Measurements from ENCODE around the gene SOAT1. TPM values are rescaled to one million over a fixed set of nuclear protein-coding genes. Genes with fewer than 3 reads are reported as not detected.
"Not testable (repeated sequence)": the region's sequence is repeated elsewhere in the genome, so short reads cannot be mapped to it uniquely, and the experiment has no call there.

The SOAT1 gene
- total RNA-seq (2014; rRNA removed; shearing (Covaris generic)): 26.6 and 35.9 TPM in 2 replicates

DNA sequence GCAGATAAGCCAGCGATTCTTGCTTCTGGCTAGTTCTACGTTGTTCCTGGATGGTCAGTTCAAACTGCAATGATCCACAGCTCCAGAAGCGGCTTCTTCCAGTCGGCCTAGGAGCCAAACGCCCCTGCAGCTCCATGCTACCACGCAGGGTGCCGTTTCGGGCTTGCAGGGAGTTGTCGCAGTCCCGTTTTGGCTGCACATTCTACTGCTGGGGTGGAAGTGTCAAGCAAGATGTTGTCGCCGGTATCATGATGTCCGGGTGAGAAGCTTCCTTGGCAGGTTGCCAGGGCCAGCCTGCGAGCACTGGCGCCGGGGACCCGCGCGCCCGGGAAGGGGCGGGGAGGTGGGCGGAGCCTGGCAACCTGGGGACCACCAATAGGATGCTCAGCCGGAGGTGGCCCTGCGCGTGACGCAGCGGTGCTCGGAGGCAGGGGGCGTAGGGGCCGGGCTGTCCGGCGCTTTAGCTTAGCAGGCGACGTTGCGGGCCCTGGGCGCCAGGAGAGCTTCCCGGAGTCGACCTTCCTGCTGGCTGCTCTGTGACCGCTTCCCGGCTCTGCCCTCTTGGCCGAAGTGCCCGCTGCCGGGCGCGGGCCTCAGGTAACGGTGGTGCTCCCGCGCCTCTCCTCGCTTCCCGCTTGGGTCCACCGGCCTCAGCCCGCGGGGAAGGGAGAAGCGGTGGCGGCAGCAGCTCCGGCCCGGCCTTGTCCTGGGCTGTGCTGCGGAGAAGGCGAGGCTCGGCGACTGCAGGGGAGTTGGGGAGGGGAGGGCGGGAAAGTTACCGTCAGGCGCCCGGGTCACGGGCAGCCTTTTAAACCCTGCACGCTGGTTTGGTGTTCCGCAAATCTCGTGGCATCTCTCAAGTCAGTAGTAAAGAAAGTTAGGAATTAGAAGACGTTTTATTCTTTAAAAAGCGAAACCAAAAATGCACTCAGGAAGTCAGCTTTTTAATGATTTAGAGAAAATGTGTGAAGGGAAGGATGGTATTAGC is at the start of gene SOAT1:
Gene SOAT1 (plus strand): TSS at position 458 of the 988 bp plus-strand sequence. CDS start 8,888 bp downstream, outside the sequence.
- DNase-seq (ENCODE audit: low read depth): peak; percentile 91

DNA sequence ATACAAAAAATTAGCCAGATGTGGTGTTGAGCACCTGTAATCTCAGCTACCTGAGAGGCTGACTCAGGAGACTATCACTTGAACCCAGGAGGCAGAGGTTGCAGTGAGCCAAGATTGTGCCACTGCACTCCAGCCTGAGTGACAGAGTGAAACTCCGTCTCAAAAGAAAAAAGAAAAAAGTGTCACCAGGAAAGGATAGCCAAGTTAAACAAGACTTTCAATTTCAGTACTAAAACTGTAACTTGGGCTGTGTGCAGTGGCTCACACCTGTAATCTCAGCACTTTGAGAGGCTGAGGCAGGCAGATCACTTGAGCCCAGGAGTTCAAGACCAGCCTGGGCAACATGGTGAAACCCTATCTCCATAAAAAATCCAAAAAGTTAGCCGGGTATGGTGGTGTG is 48.2 kb upstream of the SOAT1 start:
- not testable (repeated sequence) for DNase-seq (ENCODE audit: low read depth)

DNA sequence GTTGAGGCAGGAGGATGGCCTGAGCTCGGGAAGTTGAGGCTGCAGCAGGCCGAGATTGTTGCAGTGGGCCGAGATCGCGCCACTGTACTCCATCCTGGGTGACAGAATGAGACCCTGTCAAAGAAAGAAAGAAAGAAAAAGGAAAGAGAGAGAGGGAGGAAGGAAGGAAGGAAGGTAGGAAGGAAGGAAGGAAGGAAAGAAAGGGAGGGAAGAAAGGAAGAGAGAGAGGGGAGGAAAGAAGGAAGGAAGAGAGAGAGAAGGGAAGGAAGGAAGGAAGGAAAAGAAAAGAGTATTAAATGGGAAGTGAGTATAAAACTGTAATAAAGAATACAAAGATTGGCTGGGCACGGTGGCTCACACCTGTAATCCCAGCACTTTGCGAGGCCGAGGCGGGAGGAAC is 45.7 kb upstream of the SOAT1 start:
- DNase-seq (ENCODE audit: low read depth): no peak

DNA sequence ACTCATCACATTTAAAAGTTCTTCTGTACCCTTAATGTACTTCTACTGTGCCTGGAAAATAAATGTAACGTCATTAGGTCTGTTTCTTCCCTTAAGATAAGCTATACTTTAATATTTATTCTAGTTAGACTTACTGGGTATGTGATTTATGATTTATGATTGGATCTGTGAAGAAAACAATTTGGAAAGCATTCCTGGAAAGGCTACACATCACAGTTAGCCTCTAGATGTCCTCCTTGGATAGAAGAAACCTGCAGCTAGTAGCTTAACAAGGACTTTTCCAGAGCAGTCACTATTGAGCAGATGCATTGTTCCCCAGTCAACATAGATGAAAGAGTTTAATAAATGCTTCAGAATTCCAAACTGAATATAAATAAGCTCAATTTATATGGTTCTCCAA is 41.9 kb upstream of the SOAT1 start:
- peak; percentile 51 for DNase-seq (ENCODE audit: low read depth)

DNA sequence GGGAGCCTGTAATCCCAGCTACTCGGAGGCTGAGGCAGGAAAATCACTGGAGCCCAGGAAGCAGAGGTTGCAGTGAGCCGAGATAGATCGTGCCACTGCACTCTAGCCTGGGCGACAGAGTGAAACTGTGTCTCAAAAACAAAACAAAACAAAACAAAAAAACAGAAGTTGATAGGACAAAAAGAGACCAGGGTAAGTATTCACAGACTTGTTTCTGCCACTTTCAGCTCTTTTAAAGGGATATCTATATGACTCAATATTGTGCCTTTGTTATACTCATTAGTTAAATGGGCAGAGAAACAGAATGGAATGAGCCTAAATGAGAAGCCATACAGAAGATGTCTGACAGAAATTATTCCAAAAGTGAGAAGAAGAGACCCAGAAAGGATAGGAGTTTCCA is 41.0 kb upstream of the SOAT1 start:
- no peak for DNase-seq (ENCODE audit: low read depth)

DNA sequence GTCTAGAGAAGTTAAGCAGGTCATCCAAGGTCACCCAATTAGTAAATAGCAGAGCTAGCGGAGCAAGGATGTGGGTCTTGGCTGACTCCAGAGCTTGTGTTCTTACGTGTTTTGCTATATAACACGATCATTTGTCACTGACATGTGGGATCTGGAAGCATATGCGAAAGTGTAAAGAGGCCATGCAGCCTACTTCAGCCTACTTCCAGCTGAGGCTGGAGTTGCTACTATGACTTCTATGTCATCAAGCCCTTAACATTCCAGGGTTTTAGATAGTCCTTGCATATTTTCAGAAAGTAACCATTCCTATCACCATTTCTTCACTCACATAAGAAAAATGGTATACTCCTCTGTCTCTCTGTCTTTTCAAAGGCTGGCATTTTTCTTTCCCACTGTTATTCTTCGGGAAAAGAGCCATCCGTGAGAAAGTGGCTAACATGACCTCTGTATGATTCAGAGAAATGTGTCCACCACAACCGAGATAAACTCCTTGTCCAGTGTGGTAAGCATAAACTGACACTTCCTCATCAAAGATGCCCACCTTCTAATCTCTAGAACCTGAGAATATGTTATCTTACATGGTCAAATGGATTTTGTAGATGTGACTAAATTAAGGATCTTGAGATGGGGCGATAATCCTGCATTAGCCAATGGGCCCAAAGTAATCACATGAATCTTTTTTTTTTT is 40.2 kb upstream of the SOAT1 start:
- DNase-seq (ENCODE audit: low read depth): peak; percentile 62

DNA sequence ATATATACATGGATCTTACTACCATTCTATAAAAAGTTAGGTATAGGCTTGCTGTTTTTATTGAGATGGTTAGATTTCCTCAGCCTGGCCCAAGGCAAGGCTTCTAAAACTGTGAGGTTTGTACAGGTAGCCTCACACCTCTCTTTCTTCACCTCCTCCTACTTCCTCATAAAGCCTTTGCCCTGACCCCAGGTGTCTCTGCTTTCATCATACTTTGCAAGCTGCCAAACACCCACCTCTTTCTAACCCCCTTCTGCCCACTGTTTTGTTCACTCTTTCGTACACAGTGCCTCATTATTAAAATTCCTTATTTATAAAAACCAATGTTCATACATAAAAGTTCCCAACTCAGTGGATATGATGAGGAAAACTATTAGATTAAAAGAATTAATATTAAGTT is 31.4 kb upstream of the SOAT1 start:
- DNase-seq (ENCODE audit: low read depth): no peak

DNA sequence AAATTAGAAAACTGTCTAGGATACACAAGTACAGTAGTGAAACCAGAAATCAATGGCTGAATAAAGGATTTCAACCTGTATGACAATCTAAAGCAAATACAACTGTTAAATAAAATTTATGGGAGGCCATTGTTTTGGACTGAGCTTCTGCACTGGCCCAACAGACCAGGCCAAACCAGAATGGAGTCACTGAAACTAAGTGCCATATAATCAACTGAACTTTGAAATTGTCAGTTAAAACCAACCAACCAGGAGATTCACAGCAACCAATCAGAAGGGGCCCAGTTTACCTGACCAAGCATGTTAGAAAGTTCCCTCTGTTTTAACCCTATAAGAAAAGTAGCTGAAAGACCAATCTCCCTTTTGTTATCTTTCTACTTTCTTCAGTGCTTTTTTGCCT is 30.5 kb upstream of the SOAT1 start:
- no peak for DNase-seq (ENCODE audit: low read depth)

DNA sequence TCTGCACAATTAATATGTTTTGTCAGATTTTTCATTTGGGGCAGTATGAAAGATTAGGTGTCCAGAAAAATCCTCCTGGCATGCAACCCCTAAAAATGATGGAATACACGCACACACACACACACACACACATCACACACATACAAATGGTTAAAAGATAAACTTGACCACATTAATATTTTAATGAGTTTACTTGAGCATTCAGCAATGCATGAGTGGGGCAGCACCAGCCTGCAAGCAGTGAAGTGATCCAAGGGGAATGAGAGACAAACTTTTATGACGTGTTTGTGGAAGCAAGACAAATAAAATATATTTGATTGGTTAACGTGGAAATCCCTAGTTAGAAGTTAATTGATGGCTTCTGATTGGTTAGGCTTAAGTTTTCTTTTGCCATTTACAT is 29.1 kb upstream of the SOAT1 start:
- DNase-seq (ENCODE audit: low read depth): no peak

DNA sequence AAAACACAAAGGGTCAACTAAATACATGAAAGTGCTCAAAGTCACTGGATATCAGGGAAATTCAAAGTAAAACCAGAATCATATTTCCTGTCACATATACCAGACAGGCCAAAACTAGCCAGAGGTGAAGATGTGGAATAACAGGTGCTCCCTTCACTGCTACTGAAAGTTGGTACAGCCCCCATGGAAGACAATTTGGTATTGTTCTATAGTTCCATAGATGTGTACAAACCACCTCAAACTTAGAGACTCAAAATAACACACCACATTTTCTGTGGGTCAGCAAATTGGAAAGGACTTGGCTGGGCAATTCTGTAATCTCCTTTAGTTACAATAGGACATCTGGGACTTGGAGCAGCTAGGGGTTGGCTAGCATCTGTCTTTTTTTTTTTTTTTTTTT is 24.5 kb upstream of the SOAT1 start:
- no peak for DNase-seq (ENCODE audit: low read depth)

DNA sequence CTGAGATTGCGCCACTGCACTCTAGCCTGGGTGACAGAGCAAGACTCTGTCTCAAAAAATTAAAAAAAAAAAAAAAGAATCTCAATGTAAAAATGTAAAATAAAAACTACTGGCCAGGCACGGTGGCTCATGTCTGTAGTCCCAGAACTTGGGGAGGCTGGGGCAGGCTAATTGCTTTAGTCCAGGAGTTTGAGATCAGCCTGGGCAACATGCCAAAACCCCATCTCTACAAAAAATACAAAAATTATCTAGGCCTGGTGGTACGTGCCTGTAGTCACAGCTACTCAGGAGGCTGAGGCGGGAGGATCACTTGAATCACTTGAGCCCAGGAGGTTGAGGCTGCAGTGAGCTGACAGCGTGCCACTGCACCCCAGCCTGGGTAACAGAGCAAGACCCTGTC is 19.2 kb upstream of the SOAT1 start:
- DNase-seq (ENCODE audit: low read depth): not testable (repeated sequence)

DNA sequence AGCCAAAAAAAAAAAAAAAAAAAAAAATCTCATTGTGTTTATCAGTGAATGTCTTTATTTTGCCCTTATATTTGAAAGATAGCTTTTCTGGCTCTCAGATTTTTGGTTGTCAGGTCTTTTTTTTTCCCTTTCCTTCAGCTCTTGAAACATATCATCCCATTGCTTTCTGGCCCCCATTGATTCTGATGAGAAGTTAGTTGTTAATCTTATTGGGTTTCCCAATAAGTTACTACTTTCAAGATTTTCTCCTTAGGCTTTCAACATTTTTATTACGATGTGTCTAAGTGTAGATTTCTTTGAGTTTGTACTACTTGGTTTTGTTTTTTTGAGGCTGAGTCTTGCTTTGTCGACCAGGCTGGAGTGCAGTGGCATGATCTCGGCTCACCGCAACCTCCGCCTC is 14.7 kb upstream of the SOAT1 start:
- no peak for DNase-seq (ENCODE audit: low read depth)

DNA sequence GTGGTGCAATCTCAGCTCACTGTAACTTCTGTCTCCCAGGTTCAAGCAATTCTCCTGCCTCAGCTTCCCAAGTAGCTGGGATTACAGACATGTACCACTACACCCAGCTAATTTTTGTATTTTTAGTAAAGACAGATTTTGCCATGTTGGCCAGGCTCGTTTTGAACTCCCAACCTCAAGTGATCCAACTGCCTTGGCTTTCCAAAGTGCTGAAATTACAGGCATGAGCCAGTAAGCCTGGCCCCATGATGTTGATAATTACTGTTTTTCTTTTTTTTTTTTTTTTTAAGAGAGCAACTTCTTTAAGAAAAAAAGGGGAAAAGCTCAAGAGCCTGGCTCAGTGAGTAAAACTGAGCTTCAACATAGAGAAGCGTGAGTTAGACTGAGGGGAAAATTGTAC is 9.6 kb upstream of the SOAT1 start:
- DNase-seq (ENCODE audit: low read depth): no peak

DNA sequence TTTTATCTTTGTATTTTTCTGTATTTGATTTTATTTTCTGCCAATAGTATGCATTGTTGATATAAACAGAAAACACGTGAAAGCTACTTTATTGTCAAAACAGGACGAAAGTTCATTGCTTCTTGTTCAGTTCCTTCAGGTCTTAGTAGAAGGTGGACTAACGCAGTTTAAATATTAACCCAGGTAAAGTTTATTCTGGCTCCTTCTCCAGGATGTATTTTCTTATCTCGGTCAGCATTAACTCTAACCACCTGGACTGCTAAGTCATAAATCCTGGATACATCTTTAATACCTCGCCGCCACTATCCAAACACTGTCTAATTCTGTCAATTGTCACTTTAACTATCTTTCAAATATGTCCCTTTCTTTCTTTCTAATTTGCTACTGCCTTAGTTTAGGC is 5.7 kb upstream of the SOAT1 start:
- no peak for DNase-seq (ENCODE audit: low read depth)

DNA sequence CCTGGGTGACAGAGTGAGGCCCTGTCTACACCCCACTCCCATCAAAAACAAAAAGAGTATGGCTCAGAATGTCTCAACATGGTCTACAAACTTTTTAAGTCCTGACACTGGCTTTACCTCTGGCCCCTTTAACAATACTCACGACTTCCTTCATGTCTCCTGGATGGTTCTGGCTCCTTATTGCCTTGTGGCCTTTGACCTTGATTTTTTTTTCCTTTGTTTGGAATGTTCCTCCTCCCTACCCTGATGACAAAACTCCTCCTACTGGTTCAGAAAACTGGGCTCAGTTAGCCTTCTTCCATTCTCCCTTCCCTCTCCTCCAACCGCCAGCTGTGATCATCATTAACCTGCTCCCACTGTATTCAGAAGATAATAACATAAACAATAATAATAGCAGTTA is 4.6 kb upstream of the SOAT1 start:
- no peak for DNase-seq (ENCODE audit: low read depth)

DNA sequence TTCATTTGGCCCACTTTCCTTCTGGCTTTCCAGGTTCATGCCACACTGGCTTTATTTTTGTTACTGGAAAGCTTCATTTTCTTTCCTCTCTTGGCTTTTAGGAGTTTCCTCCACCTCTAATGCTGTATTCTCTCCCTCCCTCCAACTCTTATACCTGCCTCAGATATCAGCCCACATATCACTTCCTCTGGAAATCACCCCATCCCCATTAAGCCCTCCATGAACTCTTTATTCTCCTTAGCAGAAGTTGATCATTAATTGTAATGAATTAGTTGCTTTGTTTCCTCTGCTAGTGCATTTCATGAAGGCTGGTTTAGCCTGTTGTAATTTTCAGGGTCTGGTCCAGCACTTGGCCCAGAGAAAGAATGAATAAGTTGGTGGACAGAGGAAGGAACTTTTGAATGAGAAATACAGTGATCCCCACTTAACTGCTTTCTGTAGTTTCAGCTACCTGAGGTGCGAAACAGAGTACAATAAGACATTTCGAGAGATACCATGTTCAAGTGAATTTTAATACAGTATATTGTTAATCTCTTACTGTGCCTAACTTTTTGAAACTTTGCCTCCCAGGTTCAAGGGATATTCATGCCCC is 1.7 kb downstream of the SOAT1 start:
- no peak for DNase-seq (ENCODE audit: low read depth)

DNA sequence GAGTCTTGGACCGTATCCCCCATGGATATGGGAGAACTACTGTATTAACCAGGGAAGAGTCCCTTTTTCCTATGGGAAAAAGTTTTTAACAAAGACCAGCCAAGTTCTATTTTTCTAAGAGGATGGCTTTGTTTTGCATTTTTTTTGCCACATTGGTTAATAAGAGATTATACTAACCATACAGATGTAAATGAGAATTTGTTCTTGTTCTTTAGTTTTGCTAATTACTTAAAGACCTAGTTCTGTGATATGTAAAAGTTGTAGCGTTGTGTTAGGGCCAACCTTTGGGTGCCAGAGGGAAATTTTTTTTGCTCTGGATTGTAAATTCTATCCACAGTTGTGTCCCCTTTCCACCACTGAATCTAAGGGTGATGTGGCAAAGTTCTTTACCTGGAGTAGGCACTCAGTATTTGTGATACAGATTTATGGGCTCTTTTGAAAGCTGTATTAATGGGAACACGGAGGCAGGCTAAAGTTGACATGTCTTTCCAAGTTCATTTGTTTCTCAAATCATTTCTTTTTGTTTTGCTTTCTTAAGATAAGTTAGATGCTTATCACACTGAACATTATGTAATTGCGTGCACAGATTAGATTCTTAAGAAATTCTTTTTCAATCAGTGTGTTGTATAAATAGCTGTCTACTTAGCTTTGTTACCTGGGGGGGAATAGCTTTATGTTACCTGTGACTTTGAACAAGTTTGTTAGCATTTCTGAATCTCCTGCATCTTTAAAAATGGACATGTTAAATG is 2.9 kb downstream of the SOAT1 start:
- DNase-seq (ENCODE audit: low read depth): no peak

DNA sequence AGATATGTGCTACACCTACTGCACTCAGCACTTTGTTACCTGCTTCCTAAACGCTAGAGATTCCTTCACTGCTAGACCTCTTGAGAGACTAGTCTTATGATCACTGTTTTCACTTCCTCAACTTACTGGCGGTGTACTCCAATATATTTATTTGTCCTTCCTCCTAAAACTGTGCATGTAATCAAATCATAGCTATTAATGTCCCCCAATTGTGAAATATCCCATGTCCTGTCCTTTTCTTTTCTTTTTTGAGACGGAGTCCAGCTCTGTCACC is 3.4 kb downstream of the SOAT1 start:
- DNase-seq (ENCODE audit: low read depth): no peak

DNA sequence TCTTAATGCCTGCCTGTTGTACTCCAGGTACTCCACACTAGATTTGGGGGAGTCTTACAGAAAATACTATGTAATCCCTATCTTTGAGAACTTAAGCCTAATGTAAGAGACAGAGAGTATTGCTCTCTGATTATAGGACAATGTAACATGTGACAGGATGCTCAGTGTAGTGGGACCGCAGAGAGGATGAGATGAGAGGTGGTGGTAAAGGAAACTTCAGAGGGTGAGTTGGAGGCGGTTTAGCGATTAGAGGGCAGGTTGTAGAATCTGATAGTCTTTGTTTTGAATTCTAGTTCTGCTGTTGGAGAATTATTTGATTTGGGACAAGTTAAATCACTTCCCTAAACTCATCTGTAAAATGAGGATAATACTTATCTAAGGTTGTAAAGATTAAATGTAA is 5.4 kb downstream of the SOAT1 start:
- no peak for DNase-seq (ENCODE audit: low read depth)

DNA sequence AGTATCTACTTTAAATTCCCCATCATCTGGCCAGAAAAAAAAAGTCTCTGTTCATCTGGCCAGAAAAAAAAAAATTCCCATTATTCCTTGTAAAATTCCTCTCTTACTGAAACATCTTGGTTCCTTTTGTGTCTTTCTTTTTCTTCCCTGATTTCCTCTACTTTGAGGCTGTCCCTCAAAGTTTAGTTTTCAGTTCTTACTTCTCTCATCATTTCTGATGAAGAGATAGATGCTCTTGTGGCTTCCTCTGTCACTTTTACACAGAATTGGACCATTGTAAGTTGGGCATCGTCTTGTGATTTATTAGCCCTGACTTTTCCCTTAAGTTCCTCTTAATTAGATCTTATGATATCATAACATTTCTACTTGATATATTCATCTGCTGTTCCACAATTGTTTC is 6.5 kb downstream of the SOAT1 start:
- no peak for DNase-seq (ENCODE audit: low read depth)

DNA sequence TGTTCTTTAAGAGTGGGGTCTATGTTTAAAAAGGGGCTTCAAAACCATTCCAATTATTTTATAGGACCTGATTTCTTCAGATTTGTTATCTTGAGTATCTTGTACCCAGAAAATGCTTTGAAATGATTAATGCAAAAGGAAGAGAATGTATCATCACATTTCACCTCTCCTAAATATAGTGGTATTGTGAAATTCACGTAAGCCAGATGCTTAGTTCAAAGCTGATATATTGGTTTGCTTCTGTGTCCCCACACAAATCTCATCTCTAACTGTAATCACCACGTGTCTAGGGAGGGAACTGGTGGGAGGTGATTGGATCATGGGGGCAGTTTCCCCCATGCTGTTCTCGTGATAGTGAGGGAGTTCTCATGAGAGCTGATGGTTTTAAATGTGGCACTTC is 8.5 kb downstream of the SOAT1 start:
- no peak for DNase-seq (ENCODE audit: low read depth)

DNA sequence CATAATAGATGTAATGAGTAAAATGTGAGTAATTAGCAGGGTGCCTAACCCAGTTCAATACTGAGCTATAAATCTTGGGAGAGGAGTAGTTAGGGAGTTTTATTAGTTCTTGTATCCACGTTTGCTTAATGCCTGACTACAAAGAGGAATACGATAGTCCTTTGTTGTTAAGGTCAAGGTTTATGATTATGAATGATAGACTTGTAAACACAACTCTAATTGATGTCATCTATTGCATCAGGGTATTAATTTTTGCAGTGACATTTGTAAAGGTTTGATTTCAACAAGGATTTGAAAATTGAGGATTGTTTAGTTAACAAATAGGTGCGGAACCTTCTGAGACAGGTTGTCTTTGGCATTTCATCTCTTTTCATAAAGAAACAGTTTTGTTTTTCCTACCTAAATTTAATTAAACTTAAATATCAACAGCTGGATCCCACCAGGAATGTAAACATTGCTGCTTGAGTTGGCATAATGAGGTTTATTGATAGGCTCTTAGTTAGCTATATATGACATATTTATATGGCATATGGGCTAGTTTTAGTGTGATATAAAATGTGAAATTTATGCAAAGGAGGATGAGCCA is 9.7 kb downstream of the SOAT1 start:
- no peak for DNase-seq (ENCODE audit: low read depth)

Data from M059J (cell line).